Esophagus muscularis mucosa (tissue), 4 donors: Measurements from ENCODE around the gene LGR5.

Source experiments
- CTCF ChIP-seq, 3 experiments: fragments of 200-600 bp in 2 of 3; fragments of 450-650 bp in 1 of 3; sonication (generic) in 2 of 3; IDR thresholded peaks; one replicate each; pipeline ENCODE4 v1.5.1; 2017 to 2019; ENCODE audit warnings: antibody characterized with exemption in 3 of 3, mild to moderate bottlenecking in 2 of 3, moderate library complexity in 1 of 3
- EP300 ChIP-seq: sonication (generic); formaldehyde crosslinking; IDR thresholded peaks from one replicate; pipeline ENCODE4 v1.6.1; 2017; ENCODE audit warnings: antibody characterized with exemption
- POLR2A ChIP-seq: fragments of 450-650 bp; IDR thresholded peaks from one replicate; pipeline ENCODE4 v1.6.1; 2017; ENCODE audit warnings: antibody characterized with exemption, moderate library complexity, mild to moderate bottlenecking, low read depth
- POLR2AphosphoS5 ChIP-seq, 2 donors: sonication (generic); formaldehyde crosslinking; IDR thresholded peaks; one replicate each; pipeline ENCODE4 v1.6.1; 2017; ENCODE audit warnings: antibody characterized with exemption in 2 of 2

GRCh38 chr12:71562676-71563595 is 123.3 kb downstream of the LGR5 start:
- no peak for TF ChIP-seq POLR2A
- no peak for TF ChIP-seq CTCF (IDR thresholded peaks at IDR 0.05)
- no peak for TF ChIP-seq EP300
- TF ChIP-seq POLR2AphosphoS5 (IDR thresholded peaks at IDR 0.05): no peak
